Calu3 (cell line): ENCODE results near the gene CCNQ. TPM values are rescaled to one million over a fixed set of nuclear protein-coding genes. Genes with fewer than 3 reads are reported as not detected.

Source experiments
- BruUV-seq: library from RNA; stranded (reverse); fragments of 400-500 nt; replicated peaks from 2 replicates; lab custom pipeline; 2021; lab: Mats Ljungman, UMichigan
- CTCF ChIA-PET: fragments of 300-600 bp; sonication (Branson Sonifier 250); formaldehyde crosslinking; loops from one replicate; lab custom pipeline; 2022; ENCODE audit warnings: antibody characterized with exemption; lab: Charles Lee
- DNase-seq: peaks from one replicate; pipeline ENCODE4 v3.0.0; 2022
- H3K27ac Mint-ChIP-seq: one replicate; pipeline ENCODE4 v1.8.0; 2022; ENCODE audit warnings: mixed read lengths; ENCODE audit not compliant: unreplicated experiment
- H3K27me3 Mint-ChIP-seq: one replicate; pipeline ENCODE4 v1.8.0; 2022; ENCODE audit warnings: mixed read lengths; ENCODE audit not compliant: unreplicated experiment
- H3K36me3 Mint-ChIP-seq: one replicate; pipeline ENCODE4 v1.8.0; 2022; ENCODE audit warnings: mild to moderate bottlenecking, moderate library complexity, mixed read lengths; ENCODE audit not compliant: insufficient read depth, unreplicated experiment
- H3K4me1 Mint-ChIP-seq: one replicate; pipeline ENCODE4 v1.8.0; 2022; ENCODE audit warnings: mild to moderate bottlenecking, low read depth, mixed read lengths; ENCODE audit not compliant: unreplicated experiment
- H3K4me3 Mint-ChIP-seq: one replicate; pipeline ENCODE4 v1.8.0; 2022; ENCODE audit warnings: mild to moderate bottlenecking, low read depth, moderate library complexity, mixed read lengths; ENCODE audit not compliant: unreplicated experiment
- H3K9me3 Mint-ChIP-seq: one replicate; pipeline ENCODE4 v1.8.0; 2022; ENCODE audit warnings: low read depth, mixed read lengths; ENCODE audit not compliant: unreplicated experiment
- intact Hi-C: fragments of 100-400 bp; cut with micrococcal nuclease; formaldehyde crosslinking; loops from one replicate; pipeline ENCODE4 v1.10.0; 2022; ENCODE audit not compliant: unreplicated experiment
- total RNA-seq: library from RNA; stranded (reverse); gene quantifications from 2 replicates; pipeline ENCODE4 v1.2.3, GENCODE V29; 2022
- TF ChIP-seq, protein P1 (sequence below): fragments of 200-600 bp; IDR thresholded peaks from one replicate; pipeline ENCODE4 v1.8.0; 2022; ENCODE audit warnings: antibody characterized with exemption; ENCODE audit not compliant: unreplicated experiment

Gene CCNQ
- total RNA-seq, 1 experiment from 2014 or later = 18.9 TPM

GRCh38 chrX:153554519-153555167 lies 44.3 kb downstream of the CCNQ start:
- no peaks in the 10 kb centered on the region for H3K36me3 Mint-ChIP-seq
- DNase-seq = peak; percentile 72
- CTCF ChIA-PET = interaction anchor here (1.0 to 1.2 kb wide), 3 partner anchors 10 to 113 kb away, joined by 4 to 7 read pairs (median 4); no protein-coding TSS in a partner anchor
- peaks cover 98% of the 10 kb centered on the region for H3K27me3 Mint-ChIP-seq
- no peaks in the 10 kb centered on the region for H3K4me1 Mint-ChIP-seq
- no peak overlapping the region for H3K27ac Mint-ChIP-seq
- TF ChIP-seq, protein P1, sequence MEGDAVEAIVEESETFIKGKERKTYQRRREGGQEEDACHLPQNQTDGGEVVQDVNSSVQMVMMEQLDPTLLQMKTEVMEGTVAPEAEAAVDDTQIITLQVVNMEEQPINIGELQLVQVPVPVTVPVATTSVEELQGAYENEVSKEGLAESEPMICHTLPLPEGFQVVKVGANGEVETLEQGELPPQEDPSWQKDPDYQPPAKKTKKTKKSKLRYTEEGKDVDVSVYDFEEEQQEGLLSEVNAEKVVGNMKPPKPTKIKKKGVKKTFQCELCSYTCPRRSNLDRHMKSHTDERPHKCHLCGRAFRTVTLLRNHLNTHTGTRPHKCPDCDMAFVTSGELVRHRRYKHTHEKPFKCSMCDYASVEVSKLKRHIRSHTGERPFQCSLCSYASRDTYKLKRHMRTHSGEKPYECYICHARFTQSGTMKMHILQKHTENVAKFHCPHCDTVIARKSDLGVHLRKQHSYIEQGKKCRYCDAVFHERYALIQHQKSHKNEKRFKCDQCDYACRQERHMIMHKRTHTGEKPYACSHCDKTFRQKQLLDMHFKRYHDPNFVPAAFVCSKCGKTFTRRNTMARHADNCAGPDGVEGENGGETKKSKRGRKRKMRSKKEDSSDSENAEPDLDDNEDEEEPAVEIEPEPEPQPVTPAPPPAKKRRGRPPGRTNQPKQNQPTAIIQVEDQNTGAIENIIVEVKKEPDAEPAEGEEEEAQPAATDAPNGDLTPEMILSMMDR = peak; percentile 76
- no TSS peak for BruUV-seq
- H3K4me3 Mint-ChIP-seq = no peak overlapping the region
- intact Hi-C loops = loop anchor here (2.0 kb wide), 1 partner anchor 108 kb away; no protein-coding TSS in a partner anchor
- no peaks in the 10 kb centered on the region for H3K9me3 Mint-ChIP-seq

DNA sequence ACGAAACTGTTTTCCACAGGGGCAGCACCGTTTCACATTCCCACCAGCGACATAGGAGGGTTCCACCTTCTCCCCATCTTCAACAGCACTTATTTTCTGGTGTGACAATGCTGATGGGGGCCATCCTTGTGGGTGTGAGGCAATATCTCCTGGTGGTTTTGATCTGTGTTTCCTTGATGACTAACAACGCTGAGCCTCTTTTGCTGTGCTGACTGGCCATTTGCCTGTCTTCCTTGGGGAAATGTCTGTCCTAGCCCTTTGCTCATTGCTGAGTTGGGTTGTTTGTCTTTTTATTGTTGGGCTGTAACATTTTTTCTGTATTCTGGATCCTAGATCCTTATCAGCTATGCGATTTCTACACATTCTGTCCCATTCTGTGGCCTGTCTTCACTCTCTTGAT lies 47.8 kb downstream of the CCNQ start:
- TF ChIP-seq, protein P1 = no peak
- H3K4me1 Mint-ChIP-seq = no peaks in the 10 kb centered on the region
- no peak overlapping the region for H3K27ac Mint-ChIP-seq
- DNase-seq = no peak
- BruUV-seq = no TSS peak
- intact Hi-C loops = no loop called here
- no peaks in the 10 kb centered on the region for H3K9me3 Mint-ChIP-seq
- H3K27me3 Mint-ChIP-seq = peaks cover 100% of the 10 kb centered on the region
- H3K36me3 Mint-ChIP-seq = no peaks in the 10 kb centered on the region
- no peak overlapping the region for H3K4me3 Mint-ChIP-seq
- CTCF ChIA-PET = no interaction called here

DNA sequence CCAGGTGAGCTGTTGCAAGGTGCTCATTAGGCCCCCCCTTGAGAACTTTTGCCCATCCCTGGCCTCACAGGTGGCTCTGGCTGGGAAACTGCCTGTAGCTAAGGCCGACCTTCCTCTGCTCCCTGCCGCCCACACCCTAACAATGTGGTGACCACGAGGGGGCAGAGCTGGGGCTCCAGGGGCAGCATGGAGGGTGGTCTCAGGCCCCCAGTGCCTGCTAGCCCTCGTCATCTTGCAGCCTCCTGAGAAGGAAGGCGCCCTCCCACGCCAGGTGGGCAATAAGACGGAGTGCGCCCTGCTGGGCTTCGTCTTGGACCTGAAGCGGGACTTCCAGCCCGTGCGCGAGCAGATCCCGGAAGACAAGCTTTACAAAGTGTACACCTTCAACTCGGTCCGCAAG lies 49.1 kb downstream of the CCNQ start:
- intact Hi-C loops = no loop called here
- Mint-ChIP-seq H3K27ac (no peak overlapping the region), H3K4me3 (no peak overlapping the region), H3K9me3 (no peaks in the 10 kb centered on the region), H3K36me3 (no peaks in the 10 kb centered on the region), H3K27me3 (peaks cover 90% of the 10 kb centered on the region), H3K4me1 (no peaks in the 10 kb centered on the region)
- no peak for DNase-seq
- CTCF ChIA-PET = interaction anchor here (1.3 kb wide), 1 partner anchor 118 kb away, joined by 6 read pairs; no protein-coding TSS in a partner anchor
- TF ChIP-seq, protein P1 = peak; percentile 33
- BruUV-seq = no TSS peak

DNA sequence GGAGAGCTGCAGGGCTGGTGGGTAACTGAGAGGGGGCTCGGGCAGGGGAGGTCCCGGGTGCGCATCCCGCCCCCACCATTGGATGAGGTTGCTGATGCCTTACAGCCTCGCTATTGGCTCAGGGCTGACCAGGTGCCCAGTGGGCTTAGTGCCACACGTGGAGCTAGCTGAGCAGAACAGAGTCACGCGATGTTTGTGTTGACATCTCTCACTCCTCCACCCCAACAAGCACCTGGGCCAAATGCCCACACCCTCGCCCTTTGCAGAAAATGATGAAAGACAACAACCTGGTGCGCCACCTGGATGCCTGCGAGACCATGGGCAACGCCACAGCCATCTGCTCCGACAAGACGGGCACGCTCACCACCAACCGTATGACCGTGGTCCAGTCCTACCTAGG lies 49.7 kb downstream of the CCNQ start:
- BruUV-seq = no TSS peak
- CTCF ChIA-PET = interaction anchor here (1.3 kb wide), 1 partner anchor 118 kb away, joined by 6 read pairs; no protein-coding TSS in a partner anchor
- no peaks in the 10 kb centered on the region for H3K4me1 Mint-ChIP-seq
- intact Hi-C loops = no loop called here
- H3K36me3 Mint-ChIP-seq = no peaks in the 10 kb centered on the region
- no peaks in the 10 kb centered on the region for H3K9me3 Mint-ChIP-seq
- H3K4me3 Mint-ChIP-seq = no peak overlapping the region
- no peak overlapping the region for H3K27ac Mint-ChIP-seq
- peaks cover 85% of the 10 kb centered on the region for H3K27me3 Mint-ChIP-seq
- TF ChIP-seq, protein P1 = no peak
- DNase-seq = no peak
